ENCODE measurements around the gene PCOLCE2.

GRCh38 chr3:142861926-142862325 is 27.0 kb downstream of the PCOLCE2 start:
- TF ChIP-seq, protein P1, sequence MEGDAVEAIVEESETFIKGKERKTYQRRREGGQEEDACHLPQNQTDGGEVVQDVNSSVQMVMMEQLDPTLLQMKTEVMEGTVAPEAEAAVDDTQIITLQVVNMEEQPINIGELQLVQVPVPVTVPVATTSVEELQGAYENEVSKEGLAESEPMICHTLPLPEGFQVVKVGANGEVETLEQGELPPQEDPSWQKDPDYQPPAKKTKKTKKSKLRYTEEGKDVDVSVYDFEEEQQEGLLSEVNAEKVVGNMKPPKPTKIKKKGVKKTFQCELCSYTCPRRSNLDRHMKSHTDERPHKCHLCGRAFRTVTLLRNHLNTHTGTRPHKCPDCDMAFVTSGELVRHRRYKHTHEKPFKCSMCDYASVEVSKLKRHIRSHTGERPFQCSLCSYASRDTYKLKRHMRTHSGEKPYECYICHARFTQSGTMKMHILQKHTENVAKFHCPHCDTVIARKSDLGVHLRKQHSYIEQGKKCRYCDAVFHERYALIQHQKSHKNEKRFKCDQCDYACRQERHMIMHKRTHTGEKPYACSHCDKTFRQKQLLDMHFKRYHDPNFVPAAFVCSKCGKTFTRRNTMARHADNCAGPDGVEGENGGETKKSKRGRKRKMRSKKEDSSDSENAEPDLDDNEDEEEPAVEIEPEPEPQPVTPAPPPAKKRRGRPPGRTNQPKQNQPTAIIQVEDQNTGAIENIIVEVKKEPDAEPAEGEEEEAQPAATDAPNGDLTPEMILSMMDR (IDR thresholded peaks at IDR 0.05; ENCODE audit: low read depth, low read length) = no peak
- no peak for TF ChIP-seq EZH2phosphoT487 (IDR thresholded peaks at IDR 0.05; ENCODE audit: low read depth)

All from OCI-LY3 (cell line).